K562 (cell line): ENCODE results near the gene PPP2R1A. TPM values are rescaled to one million over a fixed set of nuclear protein-coding genes. Genes with fewer than 3 reads are reported as not detected.

Experiments used
- BHLHE40 ChIP-seq: IDR thresholded peaks from 2 replicates; pipeline ENCODE4 v1.6.1; 2011; ENCODE audit warnings: low read length, improper control_type of control experiment
- CAMTA2 ChIP-seq: fragments of 250-450 bp; sonication (Bioruptor Pico); conservative IDR thresholded peaks from 2 replicates; pipeline ENCODE4 v1.5.1; 2022
- CREM ChIP-seq: IDR thresholded peaks from 2 replicates; pipeline ENCODE4 v1.6.1; 2014; ENCODE audit warnings: antibody characterized with exemption, low read depth
- KAT2B ChIP-seq: IDR thresholded peaks from one replicate; pipeline ENCODE4 v1.6.1; 2012; ENCODE audit warnings: low read depth, mild to moderate bottlenecking, control low read depth, inconsistent platforms, low read length, moderate library complexity
- MYC ChIP-seq, 2 experiments: fragments of 250-450 bp in 1 of 2; sonication (Bioruptor Pico) in 1 of 2; IDR thresholded peaks; 2 replicates each; pipeline versions ENCODE4 v1.5.1 to v1.6.1; 2012 to 2021; ENCODE audit warnings: low read depth in 2 of 2, borderline replicate concordance in 1 of 2, improper control_type of control experiment in 1 of 2, low read length in 1 of 2, mild to moderate bottlenecking in 1 of 2, moderate library complexity in 1 of 2
- PHF8 ChIP-seq: fragments of 200-600 bp; sonication (generic); IDR thresholded peaks from 2 replicates; pipeline ENCODE4 v1.6.1; 2012; ENCODE audit warnings: mixed run types, mild to moderate bottlenecking, inconsistent platforms, low read length, moderate library complexity, borderline replicate concordance
- POLR2B ChIP-seq: fragments of 450-650 bp; IDR thresholded peaks from 2 replicates; pipeline ENCODE4 v1.6.1; 2018; ENCODE audit warnings: low read depth; ENCODE audit not compliant: partially characterized antibody
- PRDM10 ChIP-seq: fragments of 450-650 bp; IDR thresholded peaks from 2 replicates; pipeline ENCODE4 v1.6.1; 2018; ENCODE audit not compliant: partially characterized antibody
- RBBP5 ChIP-seq: fragments of 200-600 bp; sonication (generic); IDR thresholded peaks from 2 replicates; pipeline ENCODE4 v1.6.1; 2012; ENCODE audit warnings: borderline replicate concordance, mild to moderate bottlenecking, low read length, control low read depth, inconsistent platforms; ENCODE audit not compliant: insufficient read depth, poor library complexity, severe bottlenecking
- RBM22 ChIP-seq: fragments of 200-400 bp; formaldehyde crosslinking; IDR thresholded peaks from 2 replicates; pipeline ENCODE4 v1.6.1; 2018; ENCODE audit warnings: low read length, low read depth; ENCODE audit not compliant: poor library complexity, severe bottlenecking
- TAL1 ChIP-seq: fragments of 450-650 bp; IDR thresholded peaks from 2 replicates; pipeline ENCODE4 v1.6.1; 2016; ENCODE audit warnings: mild to moderate bottlenecking
- TCF7 ChIP-seq: sonication (generic); IDR thresholded peaks from 2 replicates; pipeline ENCODE4 v1.6.1; 2016; ENCODE audit warnings: antibody characterized with exemption, borderline replicate concordance
- TEAD4 ChIP-seq, 2 experiments: sonication (generic) in 1 of 2; formaldehyde crosslinking in 1 of 2; IDR thresholded peaks; 2 replicates each; pipeline versions ENCODE4 v1.6.1 to v1.8.0; 2012 to 2022; ENCODE audit warnings: borderline replicate concordance in 1 of 2, inconsistent platforms in 1 of 2, low read length in 1 of 2, mild to moderate bottlenecking in 1 of 2, missing genetic modification reagents in 1 of 2
- THAP12 ChIP-seq: fragments of 250-450 bp; sonication (Bioruptor Pico); IDR thresholded peaks from 2 replicates; pipeline ENCODE4 v1.9.0; 2021; ENCODE audit warnings: mild to moderate bottlenecking, inconsistent platforms
- ZNF134 ChIP-seq: fragments of 250-450 bp; sonication (Bioruptor Pico); conservative IDR thresholded peaks from 2 replicates; pipeline ENCODE4 v1.4.0; 2020
- ZNF146 ChIP-seq: IDR thresholded peaks from one replicate; pipeline ENCODE4 v1.6.1; 2018; ENCODE audit warnings: missing compliant biosample characterization; ENCODE audit not compliant: unreplicated experiment
- ZNF274 ChIP-seq: IDR thresholded peaks from 2 replicates; pipeline ENCODE4 v1.6.1; 2011; ENCODE audit warnings: low read depth, mild to moderate bottlenecking, low read length, moderate library complexity, borderline replicate concordance
- ZNF444 ChIP-seq: fragments of 250-450 bp; sonication (Bioruptor Pico); IDR thresholded peaks from 2 replicates; pipeline ENCODE4 v1.4.0; 2020; ENCODE audit warnings: mild to moderate bottlenecking, moderate library complexity
- polyA plus RNA-seq, 8 experiments: library from polyadenylated mRNA; depleted of rRNA in 4 of 8; stranded (reverse) in 5 of 8; unstranded in 3 of 8; fragments of >200 nt; fragmentation: Nextera tagmentation in 2 of 8; fragmentation: Illumina TruSeq in 1 of 8; extraction: Ambion mirVana in 2 of 8; extraction: Trizol in 1 of 8; gene quantifications; 2 replicates each; pipeline versions ENCODE4 v1.2.1 to v1.2.3, GENCODE V29; 2011 to 2014; ENCODE audit warnings: inconsistent platforms in 1 of 8, missing spikeins in 1 of 8
- total RNA-seq, 7 experiments: library from RNA; depleted of rRNA in 6 of 7; stranded (reverse); fragments of >200 nt in 6 of 7; fragmentation: Illumina TruSeq in 2 of 7; extraction: Trizol in 2 of 7; gene quantifications; 2 replicates each; pipeline versions ENCODE4 v1.2.1 to v1.2.3, GENCODE V29; 2011 to 2021; ENCODE audit warnings: low replicate concordance in 1 of 7

Gene PPP2R1A
- total and polyA plus RNA-seq, 9 of the 15 experiments (the other 6 are each of a cell fraction or from before 2014, with no cell fraction given) = 10.1 to 211 (median 70.1) TPM

- TF ChIP-seq RBM22 (peak; percentile 18), ZNF134 (CRISPR knock-in tag) (no peak), CREM (peak; percentile 55; the same call in 1 of the 2 replicates), ZNF146 (no peak), CAMTA2 (CRISPR knock-in tag) (no peak), POLR2B (peak; percentile 78), TAL1 (no peak), MYC (IDR thresholded peaks at IDR 0.05; ENCODE audit: low read depth, low read length) (peak; percentile 83; the same call in 1 of the 2 replicates), MYC (CRISPR knock-in tag; IDR thresholded peaks at IDR 0.05; ENCODE audit: borderline replicate concordance, low read depth) (peak; percentile 80; the same call in 1 of the 2 replicates), ZNF444 (CRISPR knock-in tag) (0 out of 2 replicates have a peak, but pooled peaks have one; percentile 57), ZNF274 (no peak), PRDM10 (peak; percentile 95), TCF7 (peak; percentile 59; the same call in 1 of the 2 replicates), BHLHE40 (no peak), RBBP5 (peak; percentile 41), TEAD4 (IDR thresholded peaks at IDR 0.05; ENCODE audit: low read length) (0 out of 2 replicates have a peak, but pooled peaks have one; percentile 5), TEAD4 (CRISPR knock-in tag; IDR thresholded peaks at IDR 0.05; ENCODE audit: borderline replicate concordance) (no peak), PHF8 (peak; percentile 90), KAT2B (no peak), THAP12 (peak; percentile 90)
Observed at GRCh38 chr19:52189735-52190486, at the start of gene PPP2R1A (continued).
